Activated CD4-positive, alpha-beta T cell treated with anti-CD3 and anti-CD28 coated beads, Interleukin-2, amount 50 U/mL, for 4 hours (primary cell): ENCODE results near the gene DOCK4.
A peak's percentile ranks its signal among the peaks of the same experiment; 100 is the strongest.

Experiments
- DNase-seq, 2 experiments: peaks; one replicate each; pipeline ENCODE4 v3.0.0-alpha.2; 2020

DOCK4 gene

GRCh38 chr7:112220877-112221434 is 14.8 kb upstream of the DOCK4 start:
- no peak for DNase-seq

- DNase-seq = no peak
Observed at GRCh38 chr7:112215787-112216186, 9.6 kb upstream of the DOCK4 start.

GRCh38 chr7:112214883-112215282 is 8.7 kb upstream of the DOCK4 start:
- DNase-seq = no peak

GRCh38 chr7:112214268-112214667 is 8.1 kb upstream of the DOCK4 start:
- no peak for DNase-seq

- DNase-seq = no peak
Observed at GRCh38 chr7:112213735-112214134, 7.5 kb upstream of the DOCK4 start.

- no peak for DNase-seq
Observed at GRCh38 chr7:112212571-112212970, 6.4 kb upstream of the DOCK4 start.

- no peak for DNase-seq
Observed at GRCh38 chr7:112211348-112211907, 5.2 kb upstream of the DOCK4 start.

GRCh38 chr7:112207765-112208164 is 1.6 kb upstream of the DOCK4 start:
- DNase-seq = no peak

- no peak for DNase-seq
Observed at GRCh38 chr7:112206991-112207592, 893 bp upstream of the DOCK4 start.

GRCh38 chr7:112205343-112206237 is 609 bp downstream of the DOCK4 start:
- peak; percentile 16 to 26 for DNase-seq

- no peak for DNase-seq
Observed at GRCh38 chr7:112204499-112205342, 1.5 kb downstream of the DOCK4 start.

GRCh38 chr7:112203365-112203739 is 2.8 kb downstream of the DOCK4 start:
- DNase-seq = no peak

GRCh38 chr7:112202816-112203215 is 3.4 kb downstream of the DOCK4 start:
- peak in 1 of 2 experiments; percentile 7 for DNase-seq

- no peak for DNase-seq
Observed at GRCh38 chr7:112201839-112202238, 4.4 kb downstream of the DOCK4 start.

- DNase-seq = no peak
Observed at GRCh38 chr7:112201411-112201810, 4.8 kb downstream of the DOCK4 start.

- no peak for DNase-seq
Observed at GRCh38 chr7:112199672-112200071, 6.5 kb downstream of the DOCK4 start.

- DNase-seq = no peak
Observed at GRCh38 chr7:112199035-112199655, 7.1 kb downstream of the DOCK4 start.

- DNase-seq = no peak
Observed at GRCh38 chr7:112197322-112197721, 8.9 kb downstream of the DOCK4 start.

- DNase-seq = no peak
Observed at GRCh38 chr7:112195717-112196116, 10.5 kb downstream of the DOCK4 start.

- no peak for DNase-seq
Observed at GRCh38 chr7:112193915-112194502, 12.2 kb downstream of the DOCK4 start.

- DNase-seq = no peak
Observed at GRCh38 chr7:112192236-112193154, 13.7 kb downstream of the DOCK4 start.
